ENCODE measurements around the gene TRIM44. TPM values are rescaled to one million over a fixed set of nuclear protein-coding genes. Genes with fewer than 3 reads are reported as not detected.

TRIM44 gene
- total and polyA plus RNA-seq, 10 of the 15 experiments (the other 5 are each of a cell fraction or from before 2014, with no cell fraction given): 6.7 to 93.0 (median 27.6) TPM

GRCh38 chr11:35826006-35826405, 163.4 kb downstream of the TRIM44 start:
- Histone ChIP-seq H3K79me2 (ENCODE audit: control insufficient read depth, insufficient read depth, low read length) (no peaks in the 10 kb centered on the region), H3K4me2 (ENCODE audit: control insufficient read depth, insufficient read depth) (no peak overlapping the region), H3K4me3 (no peak overlapping the region), H2AFZ (ENCODE audit: control insufficient read depth, low read depth, low read length) (no peak overlapping the region), H3K9me3 (replicated peaks; ENCODE audit: control insufficient read depth, insufficient read depth, low read length) (no peaks in the 10 kb centered on the region), H3K36me3 (ENCODE audit: control insufficient read depth in 2 of 2, insufficient read depth in 2 of 2, low read length in 1 of 2) (no peaks in the 10 kb centered on the region), H4K20me1 (ENCODE audit: control insufficient read depth, insufficient read depth) (no peaks in the 10 kb centered on the region), H3K4me1 (ENCODE audit: control insufficient read depth, insufficient read depth, low read length) (no peaks in the 10 kb centered on the region), H3K27me3 (replicated peaks in 1 of 2; ENCODE audit: control insufficient read depth in 2 of 2, insufficient read depth in 2 of 2, low read length in 1 of 2) (no peaks in the 10 kb centered on the region), H3K27ac (ENCODE audit: control insufficient read depth, insufficient read depth) (no peak overlapping the region), H3K9ac (ENCODE audit: control insufficient read depth, insufficient read depth, low read length) (no peak overlapping the region)
- ChIA-PET SMC1A (ENCODE audit: uncharacterized antibody, unreplicated experiment) (interaction anchor here (5.0 kb wide), 1 partner anchor 307 kb away, joined by 58 read pairs; no protein-coding TSS in a partner anchor), POLR2A (no interaction called here), RAD21 (ENCODE audit: unreplicated experiment) (interaction anchor here (1.0 kb wide), 1 partner anchor 210 kb away, joined by 3 read pairs; no protein-coding TSS in a partner anchor), CTCF (interaction anchor here (0.7 kb wide), 1 partner anchor 170 kb away, joined by 3 read pairs; no protein-coding TSS in a partner anchor)
- BruUV-seq (replicated peaks): no TSS peak
- no peak for DNase-seq (ENCODE audit: low read depth, low spot score)
- intact Hi-C loops (cut with micrococcal nuclease; ENCODE audit: unreplicated experiment): no loop called here
- ATAC-seq: no peak
- in situ Hi-C loops (cut with MboI): no loop called here
- WGBS (ENCODE audit: insufficient coverage, insufficient replicate concordance, low lambda C conversion rate, missing lambda C conversion rate): 67% methylated on average over 5 of the region's 5 CpGs
- FAIRE-seq: no peak
- TF ChIP-seq ZNF622 (IDR thresholded peaks at IDR 0.05) (no peak), PKNOX1 (IDR thresholded peaks at IDR 0.05) (no peak), CUX1 (IDR thresholded peaks at IDR 0.05; ENCODE audit: insufficient replicate concordance, low read depth, low read length) (no peak), MAX (IDR thresholded peaks at IDR 0.05; ENCODE audit: low read depth, low read length) (no peak), IKZF1 (conservative IDR thresholded peaks at IDR 0.05) (no peak), E4F1 (IDR thresholded peaks at IDR 0.05; ENCODE audit: borderline replicate concordance, partially characterized antibody) (no peak), KAT2A (conservative IDR thresholded peaks at IDR 0.05; ENCODE audit: control insufficient read depth, low read depth, low read length) (no peak), DPF2 (IDR thresholded peaks at IDR 0.05) (no peak), RELA (IDR thresholded peaks at IDR 0.05; ENCODE audit: borderline replicate concordance, partially characterized antibody) (no peak)
